ENCODE measurements around the gene DUSP16.
"Not testable (repeated sequence)": the region's sequence is repeated elsewhere in the genome, so short reads cannot be mapped to it uniquely, and the experiment has no call there.

DUSP16 gene

DNA sequence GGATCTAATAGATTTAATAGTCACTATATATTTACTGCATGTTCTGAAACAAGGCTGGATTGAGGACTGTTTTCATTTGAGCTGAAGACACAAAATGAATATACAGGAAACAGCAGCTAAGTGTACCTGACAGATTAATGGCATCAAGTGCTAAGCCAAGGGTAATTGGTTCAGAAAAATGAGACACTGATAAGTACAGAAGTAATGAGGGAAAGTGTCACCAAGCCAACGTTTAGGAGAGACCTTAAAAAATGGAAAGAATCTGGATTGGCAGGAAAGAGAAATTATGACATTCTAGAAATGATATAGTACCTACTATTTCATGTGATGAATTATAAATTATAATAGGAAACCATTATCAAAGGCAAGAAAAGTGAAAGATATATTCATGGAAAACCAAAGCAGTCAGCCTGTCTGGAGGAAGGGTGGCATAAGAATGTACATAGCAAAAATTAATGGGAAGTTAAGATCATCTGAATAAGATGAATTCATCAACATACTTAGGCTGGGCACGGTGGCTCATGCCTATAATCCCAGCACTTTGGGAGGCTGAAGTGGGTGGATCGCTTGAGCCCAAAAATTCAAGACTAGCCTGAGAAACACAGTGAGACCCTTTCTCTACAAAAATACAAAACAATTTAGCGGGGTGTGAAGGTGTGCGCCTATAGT, 21.0 kb upstream of the DUSP16 start:
- no peak for DNase-seq

DNA sequence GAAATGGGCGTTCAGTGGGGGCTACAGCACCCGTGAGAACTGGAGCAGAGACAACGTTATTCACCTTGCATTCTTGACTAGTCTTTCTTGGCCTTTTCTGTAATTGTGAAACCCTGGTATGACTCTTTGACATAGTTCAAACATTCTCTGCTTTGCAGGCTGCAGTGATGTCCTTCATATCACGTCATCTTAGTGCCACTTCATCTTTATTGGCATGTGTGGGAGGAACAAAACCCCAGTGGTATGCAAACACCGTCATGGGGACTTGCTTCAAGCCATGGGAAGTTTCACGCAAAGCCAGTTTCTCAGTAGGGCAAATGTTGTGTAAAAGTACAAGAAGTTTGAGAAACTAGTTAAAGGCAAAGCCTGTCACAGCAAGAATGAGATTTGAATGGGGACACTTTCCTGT, 20.2 kb upstream of the DUSP16 start:
- DNase-seq: no peak

DNA sequence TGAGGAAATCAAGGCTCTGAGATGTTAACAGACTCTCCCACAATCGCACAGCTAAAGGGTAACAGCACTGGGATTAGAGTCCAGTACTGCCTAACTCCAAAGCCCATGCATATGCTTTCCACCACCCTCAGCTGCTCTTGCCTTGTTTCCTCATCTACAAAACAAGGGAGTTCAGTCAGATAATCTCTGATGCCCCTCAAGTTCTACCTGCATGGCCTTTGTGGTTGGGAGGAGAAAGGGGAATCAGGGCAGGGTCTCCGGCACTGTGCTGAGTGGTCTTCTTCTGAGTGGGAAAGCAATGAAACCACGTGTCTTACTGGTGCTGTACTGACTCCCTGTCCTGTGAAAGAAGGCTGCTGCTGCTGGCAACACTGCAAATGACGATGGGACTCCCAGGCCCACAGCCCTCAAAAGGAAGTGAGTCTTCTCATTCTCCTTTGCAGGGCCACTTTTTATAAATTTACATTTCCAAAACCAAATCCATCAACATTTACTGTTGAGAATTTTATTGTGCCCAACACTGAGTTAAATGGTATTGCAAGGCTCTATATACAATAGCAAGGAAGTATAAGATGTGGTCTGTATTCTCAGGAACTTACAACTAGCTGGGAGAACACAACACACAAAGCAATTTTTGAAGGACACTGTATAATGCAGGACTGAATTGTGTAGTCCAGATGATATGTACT, 19.7 kb upstream of the DUSP16 start:
- no peak for DNase-seq

DNA sequence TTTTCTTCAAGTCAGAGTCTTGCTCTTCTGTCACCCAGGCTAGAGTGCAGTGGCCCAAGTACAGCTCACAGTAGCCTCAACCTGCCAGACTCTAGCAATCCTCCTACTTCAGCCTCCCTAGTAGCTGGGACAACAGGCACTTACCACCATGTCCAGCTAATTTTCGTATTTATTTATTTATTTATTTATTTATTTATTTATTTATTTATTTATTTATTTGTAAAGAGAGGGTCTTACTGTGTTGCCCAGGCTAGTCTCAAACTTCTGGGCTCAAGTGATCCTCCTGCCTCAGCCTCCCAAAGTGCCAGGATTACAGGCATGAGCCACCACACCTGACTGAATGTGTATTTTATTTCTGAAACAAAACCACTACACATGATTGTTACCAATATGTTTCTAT, 18.1 kb upstream of the DUSP16 start:
- not testable (repeated sequence) for DNase-seq

DNA sequence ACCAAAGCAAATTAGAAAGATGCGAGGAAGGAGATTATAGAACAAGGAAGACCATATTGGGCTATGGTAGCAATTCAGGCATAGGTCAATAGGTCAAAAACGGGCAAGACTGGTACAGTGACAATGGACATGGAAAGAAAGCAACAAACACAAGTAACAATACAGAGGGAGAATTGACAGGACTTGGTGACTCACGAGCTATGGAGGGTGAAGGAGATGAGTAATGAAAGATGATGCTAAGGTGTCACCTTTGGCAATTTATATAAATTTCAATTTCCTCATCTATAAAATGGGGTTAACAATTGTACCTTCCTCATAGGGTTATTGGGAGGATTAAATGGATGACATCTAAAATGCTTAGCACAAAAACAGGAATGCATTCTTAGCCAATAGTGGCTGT, 15.1 kb upstream of the DUSP16 start:
- DNase-seq: no peak

DNA sequence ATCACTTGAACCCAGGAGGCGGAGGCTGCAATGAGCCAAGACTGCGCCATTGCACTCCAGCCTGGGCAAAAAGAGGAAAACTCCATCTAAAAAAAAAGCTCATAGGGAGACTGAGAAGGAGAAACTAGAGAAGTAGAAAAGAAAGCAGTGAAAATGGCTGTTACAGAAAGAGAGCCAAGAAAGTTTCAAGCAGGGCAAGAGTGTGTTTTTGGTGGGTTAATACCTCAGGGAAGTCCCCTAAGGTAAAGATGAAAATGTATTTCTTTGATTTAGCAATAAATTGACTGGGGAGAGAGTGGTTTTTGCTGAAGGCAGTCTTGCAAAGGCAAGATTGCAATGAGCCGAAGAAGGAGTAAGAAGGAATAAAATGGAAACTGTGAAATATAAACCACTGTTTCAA, 10.0 kb upstream of the DUSP16 start:
- no peak for DNase-seq

DNA sequence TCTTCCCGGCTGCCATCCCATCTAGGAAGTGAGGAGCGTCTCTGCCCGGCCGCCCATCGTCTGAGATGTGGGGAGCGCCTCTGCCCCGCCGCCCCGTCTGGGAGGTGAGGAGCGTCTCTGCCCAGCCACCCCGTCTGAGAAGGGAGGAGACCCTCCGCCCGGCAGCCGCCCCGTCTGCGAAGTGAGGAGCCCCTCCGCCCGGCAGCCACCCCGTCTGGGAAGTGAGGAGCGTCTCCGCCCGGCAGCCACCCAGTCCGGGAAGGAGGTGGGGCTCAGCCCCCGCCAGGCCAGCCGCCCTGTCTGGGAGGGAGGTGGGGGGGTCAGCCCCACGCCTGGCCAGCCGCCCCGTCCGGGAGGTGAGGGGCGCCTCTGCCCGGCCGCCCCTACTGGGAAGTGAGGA, 3.3 kb upstream of the DUSP16 start:
- not testable (repeated sequence) for DNase-seq

DNA sequence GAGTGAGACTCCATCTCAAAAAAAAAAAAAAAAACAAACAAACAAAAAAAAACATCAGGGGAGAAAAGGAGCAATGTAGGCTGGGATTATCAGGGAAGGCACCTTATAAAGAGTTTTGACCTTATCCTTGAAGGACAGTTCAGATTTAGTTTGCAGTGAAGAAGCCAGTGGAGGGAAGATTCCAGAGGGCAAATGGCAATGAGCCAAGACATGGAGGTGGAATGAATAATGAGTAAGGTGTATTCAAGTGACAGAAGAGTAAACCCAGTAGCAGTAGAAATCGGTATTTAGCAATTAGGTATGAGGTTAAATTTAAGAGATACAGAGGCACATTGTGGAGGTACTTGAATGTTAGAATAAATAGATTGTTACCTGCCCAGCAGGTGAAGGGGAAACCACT, 2.2 kb upstream of the DUSP16 start:
- no peak for DNase-seq

DNA sequence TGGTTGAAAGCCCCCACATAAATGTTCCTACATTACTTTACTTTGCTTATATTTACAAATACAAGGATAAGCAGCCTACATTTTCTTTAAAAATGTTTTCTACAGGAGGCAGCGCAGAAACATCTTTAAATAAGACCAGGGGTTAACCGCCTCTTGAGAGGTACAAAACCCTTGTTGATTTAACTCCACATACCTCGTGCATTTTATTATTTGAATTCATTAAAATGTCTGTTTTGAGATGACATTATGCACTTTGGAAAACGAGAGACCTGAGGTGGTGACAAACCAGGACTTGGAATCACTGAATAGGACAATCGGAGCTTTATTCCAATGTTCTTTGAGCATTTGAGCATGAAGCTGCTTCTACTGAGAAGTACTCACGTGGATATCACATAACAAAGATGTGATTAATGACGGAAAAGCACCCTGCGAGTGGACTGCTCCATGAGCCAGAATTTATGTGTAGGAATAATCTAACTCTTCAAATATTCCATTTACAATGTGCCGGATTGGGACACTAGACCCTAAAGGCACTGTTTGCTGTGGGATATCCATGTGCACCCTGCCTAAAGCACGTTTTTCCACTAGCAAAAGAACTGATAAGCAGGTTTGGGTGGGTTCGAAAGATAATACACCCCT, 746 bp upstream of the DUSP16 start:
- peak; percentile 11 for DNase-seq

DNA sequence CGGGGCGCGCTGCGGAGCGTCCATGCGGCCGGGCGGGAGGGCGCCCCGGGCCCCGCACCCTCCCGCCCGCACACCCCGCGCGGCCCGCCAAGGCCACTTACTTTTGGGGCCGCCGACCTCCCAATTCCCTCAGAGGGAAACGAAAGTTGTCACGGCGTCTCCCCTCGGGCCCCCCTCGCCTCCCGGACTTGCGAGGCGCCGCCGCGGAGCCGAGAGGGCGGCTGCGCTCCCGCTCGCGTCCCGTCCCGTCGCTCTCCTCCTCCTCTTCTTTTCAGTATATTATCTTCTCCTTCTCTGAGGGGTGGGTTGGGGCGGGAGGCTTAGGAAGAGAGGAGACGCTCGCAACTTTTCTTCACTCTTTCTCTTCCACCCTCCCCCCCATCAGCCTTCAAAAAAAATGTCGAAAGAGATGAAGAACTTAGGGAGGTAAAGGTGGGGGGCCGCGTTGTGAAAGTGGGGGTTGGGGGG, 613 bp downstream of the DUSP16 start:
- DNase-seq: peak; percentile 17

DNA sequence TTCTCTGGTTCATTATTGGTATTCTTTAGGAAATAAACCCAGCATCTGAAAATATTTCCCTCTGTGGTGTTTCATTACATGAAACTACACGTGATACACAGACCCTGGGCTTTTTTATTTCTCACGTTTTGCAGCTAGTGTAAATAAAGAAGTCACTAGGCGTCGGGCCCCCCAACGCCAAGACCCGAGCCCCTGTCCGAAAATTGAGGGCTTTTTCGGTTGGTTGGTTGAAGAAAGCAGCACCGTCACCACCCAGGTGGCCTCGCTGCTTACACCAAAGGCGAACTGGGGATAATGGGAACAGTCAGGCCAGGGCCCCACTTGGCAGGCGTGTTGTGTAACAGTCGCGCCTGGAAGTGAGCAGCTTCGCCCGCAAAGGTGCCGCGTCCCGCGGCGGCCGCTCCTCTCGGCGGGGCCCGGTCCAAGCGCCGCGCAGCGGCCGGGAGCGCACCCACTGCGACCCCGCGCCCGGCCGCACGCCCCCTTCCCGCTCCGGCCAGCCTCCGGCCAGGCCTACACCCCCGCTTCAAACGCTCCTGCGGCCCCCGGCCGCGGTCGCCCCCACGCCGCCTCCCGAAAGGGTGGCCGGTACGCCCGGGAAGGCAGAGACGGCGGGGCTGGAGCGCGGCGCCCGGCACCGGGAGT, 1.2 kb downstream of the DUSP16 start:
- DNase-seq: no peak

DNA sequence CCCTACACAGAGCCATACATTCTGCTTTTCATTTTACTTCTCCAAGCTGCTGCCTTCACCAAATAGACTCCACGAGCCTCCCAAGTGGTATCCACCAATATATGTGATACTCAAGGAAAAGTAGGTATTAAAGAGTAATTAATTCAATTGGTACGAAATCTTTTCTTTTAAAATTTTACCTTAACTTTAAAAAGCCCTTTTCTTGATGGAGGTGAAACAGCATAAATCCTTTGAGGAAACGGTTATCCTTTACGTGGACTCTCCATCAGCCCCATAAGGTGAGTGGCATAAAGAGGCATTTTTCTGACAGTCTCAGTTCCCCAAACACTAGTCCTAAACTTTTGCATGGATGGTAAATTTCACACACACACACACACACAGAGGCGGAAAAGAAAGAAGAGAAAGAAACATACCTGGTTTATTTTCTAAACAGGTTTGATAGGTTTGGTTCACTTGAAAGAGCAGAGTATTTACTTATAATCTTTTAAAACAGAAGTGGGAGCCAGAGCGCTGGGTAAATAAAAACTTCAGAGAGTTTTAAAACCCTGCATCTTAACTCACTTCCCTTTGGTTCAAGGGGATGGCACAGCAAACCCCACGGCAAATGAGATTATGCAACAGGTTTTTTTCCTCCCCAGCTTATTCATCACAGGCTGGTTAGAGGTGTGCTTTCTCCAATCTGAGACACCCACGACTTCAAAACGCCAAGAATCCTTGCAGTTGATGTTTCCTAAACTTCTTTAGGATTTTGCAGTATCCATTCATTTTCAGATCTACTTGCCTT, 1.9 kb downstream of the DUSP16 start:
- peak; percentile 42 for DNase-seq

DNA sequence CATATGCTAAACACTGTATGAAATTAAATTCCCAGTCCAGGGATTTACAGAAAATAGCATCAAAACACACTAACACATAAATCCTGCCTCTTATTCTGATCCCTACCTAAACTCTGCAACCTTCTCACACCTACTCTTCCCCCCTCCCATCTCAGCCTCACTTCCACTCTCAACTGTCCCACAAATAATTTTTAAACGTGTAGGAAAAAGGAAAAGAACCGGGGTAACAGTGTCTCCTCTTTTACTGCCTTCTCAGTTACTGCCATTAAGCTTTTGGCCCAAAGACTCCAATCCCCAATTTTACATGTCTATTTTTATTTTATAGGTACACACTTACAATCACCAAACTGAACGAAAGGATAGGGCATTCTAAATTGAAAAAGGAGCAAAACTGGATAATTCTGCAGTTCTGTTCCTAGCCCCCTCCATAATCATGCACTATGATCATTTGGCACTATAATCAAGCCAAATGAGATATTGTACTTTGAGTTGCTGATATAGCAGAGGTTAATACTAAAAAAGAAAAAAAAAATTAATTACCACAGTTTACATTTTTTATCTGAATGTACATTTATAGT, 2.9 kb downstream of the DUSP16 start:
- DNase-seq: no peak

DNA sequence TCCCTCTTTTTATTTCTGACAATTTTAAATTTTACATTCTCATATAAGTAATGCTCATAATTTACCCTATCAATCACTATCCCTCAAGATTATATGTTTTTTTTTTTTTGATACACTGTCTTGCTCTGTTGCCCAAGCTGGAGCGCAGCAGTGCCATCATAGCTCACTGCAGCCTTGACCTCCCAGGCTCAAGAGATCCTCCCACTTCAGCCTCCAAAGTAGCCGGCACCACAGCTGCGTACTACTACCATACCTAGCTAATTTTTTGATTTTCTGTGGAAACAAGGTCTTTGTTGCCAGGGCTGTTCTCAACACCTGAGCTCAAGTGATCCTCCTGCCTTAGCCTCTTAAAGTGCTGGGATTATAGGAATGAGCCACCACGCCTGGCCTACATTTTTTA, 4.4 kb downstream of the DUSP16 start:
- DNase-seq: no peak

DNA sequence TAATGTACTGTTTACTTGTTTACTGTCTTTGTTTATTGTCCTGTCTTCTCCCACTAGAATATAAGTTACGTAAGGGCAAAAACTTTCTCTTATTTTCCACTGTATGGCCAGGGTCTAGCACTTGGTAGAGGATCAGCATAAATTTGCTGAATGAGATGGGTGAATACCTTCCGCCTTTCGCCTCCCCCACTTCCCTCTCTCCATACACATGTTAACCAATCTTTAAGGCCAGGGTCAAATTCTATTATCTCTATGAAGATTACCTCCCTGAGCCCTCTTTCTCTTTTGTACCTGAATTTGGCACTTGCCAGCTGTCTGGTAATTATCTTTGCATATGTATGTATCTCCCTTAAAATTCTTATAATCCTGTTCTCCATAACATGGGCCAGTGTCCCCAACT, 4.9 kb downstream of the DUSP16 start:
- no peak for DNase-seq

DNA sequence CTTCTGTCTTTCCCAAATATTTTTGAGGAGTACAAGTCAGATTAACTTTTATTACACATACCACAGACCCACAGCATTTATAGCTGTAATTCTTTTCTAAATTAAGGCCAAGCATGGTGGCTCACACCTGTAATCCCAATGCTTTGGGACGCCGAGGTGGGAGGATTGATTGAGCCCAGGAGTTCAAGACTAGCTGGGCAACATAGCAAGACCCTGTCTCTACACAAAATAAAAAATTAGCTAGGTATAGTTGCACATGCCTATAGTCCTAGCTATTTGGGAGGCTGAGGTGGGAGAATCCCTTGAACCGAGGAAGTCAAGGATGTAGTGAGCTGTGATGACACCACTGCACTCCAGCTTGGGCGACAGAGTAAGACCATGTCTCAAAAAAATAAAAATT, 7.0 kb downstream of the DUSP16 start:
- DNase-seq: no peak

DNA sequence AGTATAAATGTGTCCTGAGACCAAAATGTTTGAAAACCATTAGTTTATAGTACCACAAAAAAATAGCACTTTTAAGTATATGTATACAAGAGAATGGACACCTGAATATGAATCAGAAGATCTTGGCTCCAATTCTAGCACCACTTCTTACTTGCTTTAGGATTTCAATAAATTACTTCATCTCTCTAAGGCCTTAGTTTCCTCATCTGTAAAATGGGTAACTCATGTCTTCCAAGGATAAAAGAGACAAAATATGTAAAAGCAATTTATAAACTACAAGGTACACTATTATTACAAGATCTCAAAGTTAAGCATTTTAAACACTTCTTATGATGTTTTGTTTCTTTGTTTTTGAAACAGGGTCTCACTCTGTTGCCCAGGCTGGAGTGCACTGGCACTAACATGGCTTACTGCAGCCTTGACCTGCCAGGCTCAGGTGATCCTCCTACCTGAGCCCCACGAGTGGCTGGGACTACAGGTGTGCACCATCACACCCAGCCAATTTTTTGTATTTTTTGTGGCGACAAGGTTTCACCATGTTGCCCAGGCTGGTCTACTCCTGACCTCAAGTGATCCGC, 9.4 kb downstream of the DUSP16 start:
- no peak for DNase-seq

DNA sequence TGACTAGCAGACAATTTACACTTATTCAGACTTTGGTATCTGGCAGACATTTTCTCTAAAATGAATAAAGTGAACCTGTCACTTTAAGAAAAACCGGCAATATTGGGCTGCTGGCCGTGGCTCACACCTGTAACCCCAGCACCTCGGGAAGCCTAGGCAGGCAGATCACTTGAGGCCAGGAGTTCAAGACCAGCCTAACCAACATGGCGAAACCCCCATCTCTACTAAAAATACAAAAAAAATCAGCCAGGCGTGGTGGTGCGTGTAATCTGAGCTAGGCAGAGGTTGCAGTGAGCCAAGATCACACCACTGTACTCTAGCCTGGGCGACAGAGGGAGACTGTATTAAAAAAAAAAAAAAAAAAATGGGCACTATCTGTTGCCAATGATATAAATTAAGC, 11.5 kb downstream of the DUSP16 start:
- DNase-seq: no peak

DNA sequence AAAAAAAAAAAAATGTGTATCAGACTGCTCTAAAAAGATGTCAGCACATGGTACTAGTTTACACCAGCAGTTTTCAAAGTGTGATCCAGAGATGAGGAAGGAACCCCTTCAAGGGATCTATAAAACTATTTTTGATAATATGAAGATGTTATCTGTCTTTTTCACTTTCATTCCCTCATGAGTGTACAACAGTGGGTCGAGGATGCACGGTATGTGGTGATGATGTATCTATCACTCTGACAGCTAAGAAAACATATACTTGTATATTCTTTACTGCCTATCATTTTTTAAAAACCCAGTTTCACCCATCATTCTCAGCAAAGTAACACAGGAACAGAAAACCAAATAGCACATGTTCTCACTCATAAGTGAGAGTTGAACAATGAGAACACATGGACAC, 12.4 kb downstream of the DUSP16 start:
- no peak for DNase-seq

DNA sequence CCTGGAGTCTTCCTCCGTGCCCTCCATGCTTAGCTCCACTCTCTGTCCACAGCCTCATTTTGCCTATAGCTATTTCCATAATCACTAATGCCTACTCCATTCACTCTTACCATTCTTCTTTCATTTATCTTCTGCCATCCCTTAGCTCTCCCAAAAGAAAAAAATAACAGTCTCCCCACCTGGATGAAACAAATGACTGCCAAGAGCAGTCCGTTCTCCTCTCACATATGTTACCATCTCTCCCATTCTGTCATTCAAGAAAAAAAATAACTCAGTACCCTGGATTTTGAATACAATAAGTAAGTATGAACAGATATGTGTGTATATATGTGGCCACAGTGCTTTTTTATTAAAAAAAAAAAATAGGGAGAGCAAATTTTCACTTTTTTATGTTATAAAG, 13.2 kb downstream of the DUSP16 start:
- DNase-seq: no peak

DNA sequence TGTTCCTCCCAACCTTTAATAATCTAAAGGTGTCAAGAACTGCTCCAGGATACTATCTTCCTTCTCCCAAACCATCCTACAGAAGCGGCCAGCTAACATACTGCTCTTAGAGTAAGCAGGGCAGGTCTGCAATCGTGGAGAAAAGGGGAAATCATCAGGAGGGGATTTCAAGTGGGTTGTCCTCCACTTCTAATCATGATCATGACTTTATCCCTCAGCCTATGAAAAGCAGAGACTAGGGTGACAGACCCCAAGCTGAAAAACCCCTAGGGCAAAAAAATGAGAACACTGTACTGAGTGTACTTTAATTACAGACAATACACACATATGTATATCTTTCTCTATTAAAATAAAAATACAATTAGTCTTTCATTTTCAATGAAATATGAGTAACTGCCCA, 13.9 kb downstream of the DUSP16 start:
- no peak for DNase-seq

DNA sequence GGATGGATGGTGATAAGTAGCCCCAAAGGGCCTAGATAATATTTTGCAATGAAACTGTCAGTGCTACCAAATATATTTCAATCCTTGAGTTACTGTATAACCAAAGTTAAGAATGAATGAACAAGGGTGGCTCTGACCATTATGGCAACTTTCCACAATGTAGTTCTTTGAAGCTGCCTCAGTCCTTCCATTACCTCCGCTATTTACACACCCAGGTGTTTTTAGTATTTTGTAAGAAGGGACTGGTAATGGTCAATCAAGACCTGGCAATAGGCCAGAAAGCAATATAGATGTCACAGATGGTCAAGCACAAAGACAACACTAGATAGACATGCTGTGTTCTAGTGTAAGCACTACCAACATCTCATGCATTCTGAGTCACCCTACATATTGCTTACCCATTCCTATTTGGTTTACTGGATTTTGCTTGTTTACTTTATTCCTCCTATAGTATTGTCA, 16.3 kb downstream of the DUSP16 start:
- no peak for DNase-seq

All from NCI-H1436 (cell line).